Measurements from ENCODE around the gene RFFL. TPM values are rescaled to one million over a fixed set of nuclear protein-coding genes. Genes with fewer than 3 reads are reported as not detected.

Gene RFFL
- polyA plus RNA-seq, 1 donor from 2014 or later: 6.6 TPM

DNA sequence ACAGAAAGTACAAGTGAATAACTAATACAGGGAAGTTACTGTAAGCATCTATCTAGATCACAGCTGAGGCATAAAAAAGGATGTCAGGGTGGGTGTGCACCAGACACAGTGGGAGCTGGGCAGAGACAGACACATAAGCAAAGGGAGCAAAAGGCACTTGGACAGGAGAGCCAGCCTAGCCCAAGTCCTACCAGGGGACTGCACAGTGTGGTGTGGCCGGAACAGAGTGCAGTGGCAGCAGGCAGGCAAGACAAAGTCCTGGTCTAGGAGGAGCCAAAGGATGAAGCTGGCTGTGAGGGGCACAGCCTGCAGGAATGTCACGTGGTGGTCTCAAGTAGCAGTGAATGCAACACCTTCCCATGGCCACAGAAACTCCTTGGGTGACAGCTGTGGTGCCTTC lies 34.3 kb upstream of the RFFL start:
- Histone ChIP-seq H2AFZ (ENCODE audit: low read depth, low read length) (no peak overlapping the region), H3K27me3 (ENCODE audit: insufficient read depth, low read depth, low read length) (no peaks in the 10 kb centered on the region), H4K20me1 (ENCODE audit: insufficient read depth) (no peaks in the 10 kb centered on the region), H3K79me2 (replicated peaks; ENCODE audit: insufficient read depth, low read length) (no peaks in the 10 kb centered on the region), H3K9me2 (ENCODE audit: insufficient read depth, low read length) (no peaks in the 10 kb centered on the region), H3K27ac (ENCODE audit: low read length) (no peak overlapping the region), H3K9me3 (ENCODE audit: low read length) (no peaks in the 10 kb centered on the region), H3K4me2 (ENCODE audit: low read length) (no peak overlapping the region), H3F3A (ENCODE audit: insufficient read depth, low read length, poor library complexity, severe bottlenecking) (no peaks in the 10 kb centered on the region), H3K4me3 (ENCODE audit: low read length) (no peak overlapping the region), H3K9ac (ENCODE audit: low read length) (no peak overlapping the region), H3K36me3 (ENCODE audit: insufficient read depth, low read length) (peaks cover 5% of the 10 kb centered on the region)
- TF ChIP-seq TAF1 (IDR thresholded peaks at IDR 0.05; ENCODE audit: low read depth): no peak
- no peak for TF ChIP-seq EZH2 (IDR thresholded peaks at IDR 0.05; ENCODE audit: borderline replicate concordance, insufficient read depth, low read length, poor library complexity, severe bottlenecking)
- no peak for TF ChIP-seq RAD21 (conservative IDR thresholded peaks at IDR 0.05)
- TF ChIP-seq, protein P1, sequence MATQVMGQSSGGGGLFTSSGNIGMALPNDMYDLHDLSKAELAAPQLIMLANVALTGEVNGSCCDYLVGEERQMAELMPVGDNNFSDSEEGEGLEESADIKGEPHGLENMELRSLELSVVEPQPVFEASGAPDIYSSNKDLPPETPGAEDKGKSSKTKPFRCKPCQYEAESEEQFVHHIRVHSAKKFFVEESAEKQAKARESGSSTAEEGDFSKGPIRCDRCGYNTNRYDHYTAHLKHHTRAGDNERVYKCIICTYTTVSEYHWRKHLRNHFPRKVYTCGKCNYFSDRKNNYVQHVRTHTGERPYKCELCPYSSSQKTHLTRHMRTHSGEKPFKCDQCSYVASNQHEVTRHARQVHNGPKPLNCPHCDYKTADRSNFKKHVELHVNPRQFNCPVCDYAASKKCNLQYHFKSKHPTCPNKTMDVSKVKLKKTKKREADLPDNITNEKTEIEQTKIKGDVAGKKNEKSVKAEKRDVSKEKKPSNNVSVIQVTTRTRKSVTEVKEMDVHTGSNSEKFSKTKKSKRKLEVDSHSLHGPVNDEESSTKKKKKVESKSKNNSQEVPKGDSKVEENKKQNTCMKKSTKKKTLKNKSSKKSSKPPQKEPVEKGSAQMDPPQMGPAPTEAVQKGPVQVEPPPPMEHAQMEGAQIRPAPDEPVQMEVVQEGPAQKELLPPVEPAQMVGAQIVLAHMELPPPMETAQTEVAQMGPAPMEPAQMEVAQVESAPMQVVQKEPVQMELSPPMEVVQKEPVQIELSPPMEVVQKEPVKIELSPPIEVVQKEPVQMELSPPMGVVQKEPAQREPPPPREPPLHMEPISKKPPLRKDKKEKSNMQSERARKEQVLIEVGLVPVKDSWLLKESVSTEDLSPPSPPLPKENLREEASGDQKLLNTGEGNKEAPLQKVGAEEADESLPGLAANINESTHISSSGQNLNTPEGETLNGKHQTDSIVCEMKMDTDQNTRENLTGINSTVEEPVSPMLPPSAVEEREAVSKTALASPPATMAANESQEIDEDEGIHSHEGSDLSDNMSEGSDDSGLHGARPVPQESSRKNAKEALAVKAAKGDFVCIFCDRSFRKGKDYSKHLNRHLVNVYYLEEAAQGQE (IDR thresholded peaks at IDR 0.05; ENCODE audit: borderline replicate concordance): no peak
- TF ChIP-seq MXI1 (conservative IDR thresholded peaks at IDR 0.05; ENCODE audit: poor library complexity, severe bottlenecking): no peak
- TF ChIP-seq SMC3 (conservative IDR thresholded peaks at IDR 0.05; ENCODE audit: poor library complexity): no peak
- TF ChIP-seq POLR2AphosphoS5 (IDR thresholded peaks at IDR 0.05): no peak
- TF ChIP-seq, protein P2, sequence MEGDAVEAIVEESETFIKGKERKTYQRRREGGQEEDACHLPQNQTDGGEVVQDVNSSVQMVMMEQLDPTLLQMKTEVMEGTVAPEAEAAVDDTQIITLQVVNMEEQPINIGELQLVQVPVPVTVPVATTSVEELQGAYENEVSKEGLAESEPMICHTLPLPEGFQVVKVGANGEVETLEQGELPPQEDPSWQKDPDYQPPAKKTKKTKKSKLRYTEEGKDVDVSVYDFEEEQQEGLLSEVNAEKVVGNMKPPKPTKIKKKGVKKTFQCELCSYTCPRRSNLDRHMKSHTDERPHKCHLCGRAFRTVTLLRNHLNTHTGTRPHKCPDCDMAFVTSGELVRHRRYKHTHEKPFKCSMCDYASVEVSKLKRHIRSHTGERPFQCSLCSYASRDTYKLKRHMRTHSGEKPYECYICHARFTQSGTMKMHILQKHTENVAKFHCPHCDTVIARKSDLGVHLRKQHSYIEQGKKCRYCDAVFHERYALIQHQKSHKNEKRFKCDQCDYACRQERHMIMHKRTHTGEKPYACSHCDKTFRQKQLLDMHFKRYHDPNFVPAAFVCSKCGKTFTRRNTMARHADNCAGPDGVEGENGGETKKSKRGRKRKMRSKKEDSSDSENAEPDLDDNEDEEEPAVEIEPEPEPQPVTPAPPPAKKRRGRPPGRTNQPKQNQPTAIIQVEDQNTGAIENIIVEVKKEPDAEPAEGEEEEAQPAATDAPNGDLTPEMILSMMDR (IDR thresholded peaks at IDR 0.05; ENCODE audit: poor library complexity, severe bottlenecking): no peak
- TF ChIP-seq EP300 (conservative IDR thresholded peaks at IDR 0.05; ENCODE audit: poor library complexity, severe bottlenecking): no peak

DNA sequence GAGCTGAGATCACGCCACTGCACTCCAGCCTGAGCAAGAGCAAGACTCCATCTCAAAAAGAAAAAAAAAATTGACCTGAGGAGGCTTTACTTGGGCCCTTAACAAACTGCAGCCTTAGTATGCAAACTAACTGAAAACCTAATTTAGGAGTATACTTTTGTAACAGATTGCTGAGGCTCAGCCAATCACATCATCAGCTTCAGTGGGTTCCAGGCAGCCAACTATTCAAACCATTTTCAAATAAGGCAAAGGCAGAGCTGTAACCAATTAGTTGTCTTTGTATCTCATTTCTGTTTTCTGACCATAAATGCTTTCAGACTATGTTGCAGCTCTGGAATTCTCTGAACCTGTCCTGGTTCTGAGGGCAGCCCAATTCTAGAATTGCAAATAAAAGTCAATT lies 32.2 kb upstream of the RFFL start:
- no peaks in the 10 kb centered on the region for H3K9me2 ChIP-seq (ENCODE audit: insufficient read depth, low read length)
- no peak for TF ChIP-seq TAF1 (IDR thresholded peaks at IDR 0.05; ENCODE audit: low read depth)
- no peak for TF ChIP-seq MXI1 (conservative IDR thresholded peaks at IDR 0.05; ENCODE audit: poor library complexity, severe bottlenecking)
- TF ChIP-seq, protein P2 (IDR thresholded peaks at IDR 0.05; ENCODE audit: poor library complexity, severe bottlenecking): no peak
- TF ChIP-seq SMC3 (conservative IDR thresholded peaks at IDR 0.05; ENCODE audit: poor library complexity): no peak
- no peak for TF ChIP-seq POLR2AphosphoS5 (IDR thresholded peaks at IDR 0.05)
- TF ChIP-seq RAD21 (conservative IDR thresholded peaks at IDR 0.05): no peak
- TF ChIP-seq EZH2 (IDR thresholded peaks at IDR 0.05; ENCODE audit: borderline replicate concordance, insufficient read depth, low read length, poor library complexity, severe bottlenecking): no peak
- TF ChIP-seq, protein P1 (IDR thresholded peaks at IDR 0.05; ENCODE audit: borderline replicate concordance): no peak
- TF ChIP-seq EP300 (conservative IDR thresholded peaks at IDR 0.05; ENCODE audit: poor library complexity, severe bottlenecking): no peak

More for the DNA sequence above, 32.2 kb upstream of the RFFL start:
- Histone ChIP-seq H3K27me3 (ENCODE audit: insufficient read depth, low read depth, low read length) (no peaks in the 10 kb centered on the region), H3K79me2 (replicated peaks; ENCODE audit: insufficient read depth, low read length) (no peaks in the 10 kb centered on the region), H3K27ac (ENCODE audit: low read length) (no peak overlapping the region), H3K9ac (ENCODE audit: low read length) (no peak overlapping the region), H4K20me1 (ENCODE audit: insufficient read depth) (no peaks in the 10 kb centered on the region), H2AFZ (ENCODE audit: low read depth, low read length) (no peak overlapping the region), H3K36me3 (ENCODE audit: insufficient read depth, low read length) (no peaks in the 10 kb centered on the region), H3K4me3 (ENCODE audit: low read length) (no peak overlapping the region), H3F3A (ENCODE audit: insufficient read depth, low read length, poor library complexity, severe bottlenecking) (no peaks in the 10 kb centered on the region), H3K4me2 (ENCODE audit: low read length) (no peak overlapping the region), H3K9me3 (ENCODE audit: low read length) (no peaks in the 10 kb centered on the region)

Data from neural cell (in vitro differentiated cells).